Measurements from ENCODE around the gene INAVA.

DNA sequence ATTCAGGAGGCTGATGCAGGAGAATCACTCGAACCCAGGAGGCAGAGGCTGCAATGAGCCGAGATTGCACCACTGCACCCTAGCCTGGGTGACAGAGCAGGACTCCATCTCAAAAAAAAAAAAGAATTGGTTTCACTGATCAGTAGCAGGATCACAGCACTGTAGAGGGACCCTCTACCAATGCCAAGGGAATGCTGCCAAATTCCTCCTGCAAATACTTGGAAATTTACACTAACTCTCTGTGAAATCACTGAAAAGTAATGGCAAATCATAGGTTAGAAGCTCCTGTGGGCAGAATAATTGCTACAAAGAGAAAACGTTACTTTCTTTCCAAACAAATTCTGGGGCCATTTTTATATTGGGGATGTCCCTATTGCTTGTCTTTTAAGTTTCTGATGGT, 28.6 kb upstream of the INAVA start:
- TF ChIP-seq, protein P1, sequence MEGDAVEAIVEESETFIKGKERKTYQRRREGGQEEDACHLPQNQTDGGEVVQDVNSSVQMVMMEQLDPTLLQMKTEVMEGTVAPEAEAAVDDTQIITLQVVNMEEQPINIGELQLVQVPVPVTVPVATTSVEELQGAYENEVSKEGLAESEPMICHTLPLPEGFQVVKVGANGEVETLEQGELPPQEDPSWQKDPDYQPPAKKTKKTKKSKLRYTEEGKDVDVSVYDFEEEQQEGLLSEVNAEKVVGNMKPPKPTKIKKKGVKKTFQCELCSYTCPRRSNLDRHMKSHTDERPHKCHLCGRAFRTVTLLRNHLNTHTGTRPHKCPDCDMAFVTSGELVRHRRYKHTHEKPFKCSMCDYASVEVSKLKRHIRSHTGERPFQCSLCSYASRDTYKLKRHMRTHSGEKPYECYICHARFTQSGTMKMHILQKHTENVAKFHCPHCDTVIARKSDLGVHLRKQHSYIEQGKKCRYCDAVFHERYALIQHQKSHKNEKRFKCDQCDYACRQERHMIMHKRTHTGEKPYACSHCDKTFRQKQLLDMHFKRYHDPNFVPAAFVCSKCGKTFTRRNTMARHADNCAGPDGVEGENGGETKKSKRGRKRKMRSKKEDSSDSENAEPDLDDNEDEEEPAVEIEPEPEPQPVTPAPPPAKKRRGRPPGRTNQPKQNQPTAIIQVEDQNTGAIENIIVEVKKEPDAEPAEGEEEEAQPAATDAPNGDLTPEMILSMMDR (IDR thresholded peaks at IDR 0.05; ENCODE audit: low read length): no peak
- TF ChIP-seq EZH2 (optimal IDR thresholded peaks at IDR 0.05; ENCODE audit: low read depth, low read length) (no peak), EZH2phosphoT487 (IDR thresholded peaks at IDR 0.05; ENCODE audit: low read length) (no peak)

Measured in MM.1S (cell line).